ENCODE measurements around the gene TCOF1. TPM values are rescaled to one million over a fixed set of nuclear protein-coding genes. Genes with fewer than 3 reads are reported as not detected.
"Not testable (repeated sequence)": the region's sequence is repeated elsewhere in the genome, so short reads cannot be mapped to it uniquely, and the experiment has no call there.

TCOF1 gene
- total RNA-seq, 1 experiment from 2014 or later, result 109 TPM

- Histone ChIP-seq H3K4me3 (ENCODE audit: low read depth, low read length, poor library complexity, severe bottlenecking) (no peak overlapping the region), H3K27ac (ENCODE audit: low read depth, low read length, poor library complexity, severe bottlenecking) (no peak overlapping the region), H3K36me3 (ENCODE audit: insufficient read depth, low read length, poor library complexity, severe bottlenecking) (no peaks in the 10 kb centered on the region), H3K27me3 (replicated peaks; ENCODE audit: insufficient read depth, low read depth, low read length, poor library complexity) (no peaks in the 10 kb centered on the region), H3K4me1 (ENCODE audit: insufficient read depth, low read length, poor library complexity, severe bottlenecking) (no peaks in the 10 kb centered on the region), H3K9me3 (ENCODE audit: low read depth, low read length, poor library complexity, severe bottlenecking) (no peaks in the 10 kb centered on the region)
- ChIA-PET POLR2A (ENCODE audit: low non-redundant PET) (no interaction called here), CTCF (no interaction called here)
- BruUV-seq (replicated peaks), result no TSS peak
- no peak for DNase-seq (ENCODE audit: low spot score)
- TF ChIP-seq CTCF (conservative IDR thresholded peaks at IDR 0.05; ENCODE audit: low read depth, low read length), result no peak
- no peak for TF ChIP-seq EZH2 (IDR thresholded peaks at IDR 0.05; ENCODE audit: borderline replicate concordance, low read depth, low read length, poor library complexity, severe bottlenecking)
- intact Hi-C loops (cut with micrococcal nuclease; ENCODE audit: unreplicated experiment), result no loop called here
Measured at GRCh38 chr5:150419630-150420270, 62.3 kb downstream of the TCOF1 start.

- POLR2A ChIA-PET (ENCODE audit: low non-redundant PET), result no interaction called here
- BruUV-seq (replicated peaks), result no TSS peak
- TF ChIP-seq CTCF (conservative IDR thresholded peaks at IDR 0.05; ENCODE audit: low read depth, low read length), result no peak
- TF ChIP-seq EZH2 (IDR thresholded peaks at IDR 0.05; ENCODE audit: borderline replicate concordance, low read depth, low read length, poor library complexity, severe bottlenecking), result no peak
- DNase-seq (ENCODE audit: low spot score), result no peak
- Histone ChIP-seq H3K36me3 (ENCODE audit: insufficient read depth, low read length, poor library complexity, severe bottlenecking) (no peaks in the 10 kb centered on the region), H3K27ac (ENCODE audit: low read depth, low read length, poor library complexity, severe bottlenecking) (no peak overlapping the region), H3K9me3 (ENCODE audit: low read depth, low read length, poor library complexity, severe bottlenecking) (no peaks in the 10 kb centered on the region), H3K27me3 (replicated peaks; ENCODE audit: insufficient read depth, low read depth, low read length, poor library complexity) (no peaks in the 10 kb centered on the region), H3K4me1 (ENCODE audit: insufficient read depth, low read length, poor library complexity, severe bottlenecking) (no peaks in the 10 kb centered on the region), H3K4me3 (ENCODE audit: low read depth, low read length, poor library complexity, severe bottlenecking) (no peak overlapping the region)
- CTCF ChIA-PET, result no interaction called here
- intact Hi-C loops (cut with micrococcal nuclease; ENCODE audit: unreplicated experiment), result no loop called here
Measured at GRCh38 chr5:150422075-150422474, 64.6 kb downstream of the TCOF1 start.

GRCh38 chr5:150422758-150423157, 65.3 kb downstream of the TCOF1 start:
- BruUV-seq (replicated peaks), result no TSS peak
- H3K4me3 ChIP-seq (ENCODE audit: low read depth, low read length, poor library complexity, severe bottlenecking), result no peak overlapping the region
- no peak for TF ChIP-seq EZH2 (IDR thresholded peaks at IDR 0.05; ENCODE audit: borderline replicate concordance, low read depth, low read length, poor library complexity, severe bottlenecking)
- TF ChIP-seq CTCF (conservative IDR thresholded peaks at IDR 0.05; ENCODE audit: low read depth, low read length), result no peak

GRCh38 chr5:150426165-150426564, 68.7 kb downstream of the TCOF1 start:
- DNase-seq (ENCODE audit: low spot score); H3K9me3 ChIP-seq (ENCODE audit: low read depth, low read length, poor library complexity, severe bottlenecking); H3K4me1 ChIP-seq (ENCODE audit: insufficient read depth, low read length, poor library complexity, severe bottlenecking); intact Hi-C loops (cut with micrococcal nuclease; ENCODE audit: unreplicated experiment); BruUV-seq (replicated peaks); CTCF ChIA-PET; H3K36me3 ChIP-seq (ENCODE audit: insufficient read depth, low read length, poor library complexity, severe bottlenecking); POLR2A ChIA-PET (ENCODE audit: low non-redundant PET); H3K4me3 ChIP-seq (ENCODE audit: low read depth, low read length, poor library complexity, severe bottlenecking); H3K27me3 ChIP-seq (replicated peaks; ENCODE audit: insufficient read depth, low read depth, low read length, poor library complexity); H3K27ac ChIP-seq (ENCODE audit: low read depth, low read length, poor library complexity, severe bottlenecking): not testable (repeated sequence)

More at GRCh38 chr5:150422758-150423157, 65.3 kb downstream of the TCOF1 start:
- ChIA-PET POLR2A (ENCODE audit: low non-redundant PET) (no interaction called here), CTCF (no interaction called here)
- Histone ChIP-seq H3K4me1 (ENCODE audit: insufficient read depth, low read length, poor library complexity, severe bottlenecking) (no peaks in the 10 kb centered on the region), H3K27ac (ENCODE audit: low read depth, low read length, poor library complexity, severe bottlenecking) (no peak overlapping the region), H3K36me3 (ENCODE audit: insufficient read depth, low read length, poor library complexity, severe bottlenecking) (no peaks in the 10 kb centered on the region), H3K27me3 (replicated peaks; ENCODE audit: insufficient read depth, low read depth, low read length, poor library complexity) (no peaks in the 10 kb centered on the region), H3K9me3 (ENCODE audit: low read depth, low read length, poor library complexity, severe bottlenecking) (no peaks in the 10 kb centered on the region)
- intact Hi-C loops (cut with micrococcal nuclease; ENCODE audit: unreplicated experiment), result no loop called here
- no peak for DNase-seq (ENCODE audit: low spot score)
